Measurements from ENCODE around the gene MINDY4.

The MINDY4 gene

GRCh38 chr7:30923774-30924413 lies 152.7 kb downstream of the MINDY4 start (continued):
- TF ChIP-seq ZNF426 (tag by site-specific recombination; IDR thresholded peaks at IDR 0.05): no peak

GRCh38 chr7:30924624-30925023 lies 153.4 kb downstream of the MINDY4 start:
- no peak for TF ChIP-seq MZF1 (tag by site-specific recombination; IDR thresholded peaks at IDR 0.05; ENCODE audit: borderline replicate concordance)
- TF ChIP-seq ZBTB17 (tag by site-specific recombination; IDR thresholded peaks at IDR 0.05): no peak
- TF ChIP-seq ZNF530 (tag by site-specific recombination; IDR thresholded peaks at IDR 0.05; ENCODE audit: low read depth): no peak
- no peak for TF ChIP-seq ZNF561 (tag by site-specific recombination; IDR thresholded peaks at IDR 0.05; ENCODE audit: borderline replicate concordance)
- no peak for TF ChIP-seq ZXDB (tag by site-specific recombination; IDR thresholded peaks at IDR 0.05)
- TF ChIP-seq ZNF433 (tag by site-specific recombination; IDR thresholded peaks at IDR 0.05; ENCODE audit: low read depth): no peak
- no peak for TF ChIP-seq ZNF660 (tag by site-specific recombination; IDR thresholded peaks at IDR 0.05)
- H3K27ac ChIP-seq (ENCODE audit: extremely low read depth, low read depth, low read length): no peak overlapping the region
- no peaks in the 10 kb centered on the region for H3K9me3 ChIP-seq (ENCODE audit: control insufficient read depth, insufficient read depth, low read depth, low read length)
- H3K4me3 ChIP-seq (ENCODE audit: low read depth, low read length): no peak overlapping the region
- POLR2A ChIA-PET: no interaction called here
- H3K4me1 ChIP-seq (ENCODE audit: control insufficient read depth, insufficient read depth, low read length): no peaks in the 10 kb centered on the region
- H3K36me3 ChIP-seq (ENCODE audit: control insufficient read depth in 2 of 2, insufficient read depth in 1 of 2, low read length in 2 of 2): no peaks in the 10 kb centered on the region
- CTCF ChIA-PET: interaction anchor here (1.1 kb wide), 1 partner anchor 15 kb away, joined by 4 read pairs; no protein-coding TSS in a partner anchor

- TF ChIP-seq ZNF239 (tag by site-specific recombination; IDR thresholded peaks at IDR 0.05): no peak
- TF ChIP-seq ZBTB20 (tag by site-specific recombination; IDR thresholded peaks at IDR 0.05): no peak
- no peak for TF ChIP-seq ZFP41 (tag by site-specific recombination; IDR thresholded peaks at IDR 0.05; ENCODE audit: borderline replicate concordance)
- no peak for TF ChIP-seq ZNF610 (tag by site-specific recombination; IDR thresholded peaks at IDR 0.05; ENCODE audit: borderline replicate concordance)
- no peak for TF ChIP-seq ZNF133 (tag by site-specific recombination; IDR thresholded peaks at IDR 0.05)
- no peak overlapping the region for H3K27ac ChIP-seq (ENCODE audit: extremely low read depth, low read depth, low read length)
- H3K4me3 ChIP-seq (ENCODE audit: low read depth, low read length): no peak overlapping the region
- ChIA-PET CTCF (interaction anchor here (1.1 kb wide), 1 partner anchor 14 kb away, joined by 4 read pairs; no protein-coding TSS in a partner anchor), POLR2A (no interaction called here)
- H3K36me3 ChIP-seq (ENCODE audit: control insufficient read depth in 2 of 2, insufficient read depth in 1 of 2, low read length in 2 of 2): no peaks in the 10 kb centered on the region
- H3K4me1 ChIP-seq (ENCODE audit: control insufficient read depth, insufficient read depth, low read length): no peaks in the 10 kb centered on the region
- no peaks in the 10 kb centered on the region for H3K9me3 ChIP-seq (ENCODE audit: control insufficient read depth, insufficient read depth, low read depth, low read length)
Observed at GRCh38 chr7:30925117-30925516, 153.9 kb downstream of the MINDY4 start.

- Histone ChIP-seq H3K9me3 (ENCODE audit: control insufficient read depth, insufficient read depth, low read depth, low read length) (no peaks in the 10 kb centered on the region), H3K4me3 (ENCODE audit: low read depth, low read length) (no peak overlapping the region), H3K4me1 (ENCODE audit: control insufficient read depth, insufficient read depth, low read length) (no peaks in the 10 kb centered on the region), H3K27ac (ENCODE audit: extremely low read depth, low read depth, low read length) (no peak overlapping the region), H3K36me3 (ENCODE audit: control insufficient read depth in 2 of 2, insufficient read depth in 1 of 2, low read length in 2 of 2) (no peaks in the 10 kb centered on the region)
- TF ChIP-seq ZNF530 (tag by site-specific recombination; IDR thresholded peaks at IDR 0.05; ENCODE audit: low read depth) (no peak), ZNF248 (tag by site-specific recombination; IDR thresholded peaks at IDR 0.05) (no peak), ZBTB11 (tag by site-specific recombination; conservative IDR thresholded peaks at IDR 0.05; ENCODE audit: low read depth) (no peak), ZNF610 (tag by site-specific recombination; IDR thresholded peaks at IDR 0.05; ENCODE audit: borderline replicate concordance) (no peak), ZNF324 (tag by site-specific recombination; IDR thresholded peaks at IDR 0.05) (no peak), ZNF202 (tag by site-specific recombination; IDR thresholded peaks at IDR 0.05; ENCODE audit: borderline replicate concordance) (no peak), ZNF558 (tag by site-specific recombination; IDR thresholded peaks at IDR 0.05) (no peak), ZIC2 (tag by site-specific recombination; IDR thresholded peaks at IDR 0.05) (no peak), ZNF19 (tag by site-specific recombination; IDR thresholded peaks at IDR 0.05; ENCODE audit: low read depth) (no peak), KLF1 (tag by site-specific recombination; IDR thresholded peaks at IDR 0.05) (no peak), ZNF112 (tag by site-specific recombination; IDR thresholded peaks at IDR 0.05) (no peak), ZNF140 (tag by site-specific recombination; IDR thresholded peaks at IDR 0.05) (no peak), ZNF416 (tag by site-specific recombination; IDR thresholded peaks at IDR 0.05) (no peak), ZNF24 (tag by site-specific recombination; IDR thresholded peaks at IDR 0.05) (no peak), PRDM6 (tag by site-specific recombination; IDR thresholded peaks at IDR 0.05) (no peak), OVOL3 (tag by site-specific recombination; IDR thresholded peaks at IDR 0.05) (no peak)
- ChIA-PET CTCF (no interaction called here), POLR2A (no interaction called here)
Observed at GRCh38 chr7:30925913-30926312, 154.7 kb downstream of the MINDY4 start.
